ENCODE data around the gene DIPK1C. TPM values are rescaled to one million over a fixed set of nuclear protein-coding genes. Genes with fewer than 3 reads are reported as not detected.

DIPK1C gene
- total and polyA plus RNA-seq, 2 experiments from 2014 or later: 0.07 TPM; not detected in 1

- H3K4me2 ChIP-seq: no peak overlapping the region
- DNase-seq (ENCODE audit: low spot score): no peak
- no peaks in the 10 kb centered on the region for H3K36me3 ChIP-seq (ENCODE audit: insufficient read depth)
- no peaks in the 10 kb centered on the region for H3K9me2 ChIP-seq (ENCODE audit: insufficient read depth)
- H3K4me1 Mint-ChIP-seq: peaks cover 3% of the 10 kb centered on the region; the same call in 2 of the 3 replicates
- ATAC-seq: no peak
- H3K27ac Mint-ChIP-seq: no peak overlapping the region
- H3K79me2 ChIP-seq (replicated peaks; ENCODE audit: insufficient read depth): no peaks in the 10 kb centered on the region
- no peaks in the 10 kb centered on the region for H4K20me1 ChIP-seq (replicated peaks; ENCODE audit: insufficient read depth)
- H3F3A ChIP-seq (replicated peaks; ENCODE audit: low read depth): no peaks in the 10 kb centered on the region
- H2AFZ ChIP-seq: no peak overlapping the region
- TF ChIP-seq CREB1 (CRISPR knock-in tag; IDR thresholded peaks at IDR 0.05; ENCODE audit: low read depth) (no peak), EZH2 (IDR thresholded peaks at IDR 0.05; ENCODE audit: low read depth, unreplicated experiment) (no peak), JUNB (IDR thresholded peaks at IDR 0.05; ENCODE audit: unreplicated experiment) (no peak), ETS1 (IDR thresholded peaks at IDR 0.05) (no peak), STAT1 (IDR thresholded peaks at IDR 0.05; ENCODE audit: unreplicated experiment) (no peak)
- TF ChIP-seq, protein P1, sequence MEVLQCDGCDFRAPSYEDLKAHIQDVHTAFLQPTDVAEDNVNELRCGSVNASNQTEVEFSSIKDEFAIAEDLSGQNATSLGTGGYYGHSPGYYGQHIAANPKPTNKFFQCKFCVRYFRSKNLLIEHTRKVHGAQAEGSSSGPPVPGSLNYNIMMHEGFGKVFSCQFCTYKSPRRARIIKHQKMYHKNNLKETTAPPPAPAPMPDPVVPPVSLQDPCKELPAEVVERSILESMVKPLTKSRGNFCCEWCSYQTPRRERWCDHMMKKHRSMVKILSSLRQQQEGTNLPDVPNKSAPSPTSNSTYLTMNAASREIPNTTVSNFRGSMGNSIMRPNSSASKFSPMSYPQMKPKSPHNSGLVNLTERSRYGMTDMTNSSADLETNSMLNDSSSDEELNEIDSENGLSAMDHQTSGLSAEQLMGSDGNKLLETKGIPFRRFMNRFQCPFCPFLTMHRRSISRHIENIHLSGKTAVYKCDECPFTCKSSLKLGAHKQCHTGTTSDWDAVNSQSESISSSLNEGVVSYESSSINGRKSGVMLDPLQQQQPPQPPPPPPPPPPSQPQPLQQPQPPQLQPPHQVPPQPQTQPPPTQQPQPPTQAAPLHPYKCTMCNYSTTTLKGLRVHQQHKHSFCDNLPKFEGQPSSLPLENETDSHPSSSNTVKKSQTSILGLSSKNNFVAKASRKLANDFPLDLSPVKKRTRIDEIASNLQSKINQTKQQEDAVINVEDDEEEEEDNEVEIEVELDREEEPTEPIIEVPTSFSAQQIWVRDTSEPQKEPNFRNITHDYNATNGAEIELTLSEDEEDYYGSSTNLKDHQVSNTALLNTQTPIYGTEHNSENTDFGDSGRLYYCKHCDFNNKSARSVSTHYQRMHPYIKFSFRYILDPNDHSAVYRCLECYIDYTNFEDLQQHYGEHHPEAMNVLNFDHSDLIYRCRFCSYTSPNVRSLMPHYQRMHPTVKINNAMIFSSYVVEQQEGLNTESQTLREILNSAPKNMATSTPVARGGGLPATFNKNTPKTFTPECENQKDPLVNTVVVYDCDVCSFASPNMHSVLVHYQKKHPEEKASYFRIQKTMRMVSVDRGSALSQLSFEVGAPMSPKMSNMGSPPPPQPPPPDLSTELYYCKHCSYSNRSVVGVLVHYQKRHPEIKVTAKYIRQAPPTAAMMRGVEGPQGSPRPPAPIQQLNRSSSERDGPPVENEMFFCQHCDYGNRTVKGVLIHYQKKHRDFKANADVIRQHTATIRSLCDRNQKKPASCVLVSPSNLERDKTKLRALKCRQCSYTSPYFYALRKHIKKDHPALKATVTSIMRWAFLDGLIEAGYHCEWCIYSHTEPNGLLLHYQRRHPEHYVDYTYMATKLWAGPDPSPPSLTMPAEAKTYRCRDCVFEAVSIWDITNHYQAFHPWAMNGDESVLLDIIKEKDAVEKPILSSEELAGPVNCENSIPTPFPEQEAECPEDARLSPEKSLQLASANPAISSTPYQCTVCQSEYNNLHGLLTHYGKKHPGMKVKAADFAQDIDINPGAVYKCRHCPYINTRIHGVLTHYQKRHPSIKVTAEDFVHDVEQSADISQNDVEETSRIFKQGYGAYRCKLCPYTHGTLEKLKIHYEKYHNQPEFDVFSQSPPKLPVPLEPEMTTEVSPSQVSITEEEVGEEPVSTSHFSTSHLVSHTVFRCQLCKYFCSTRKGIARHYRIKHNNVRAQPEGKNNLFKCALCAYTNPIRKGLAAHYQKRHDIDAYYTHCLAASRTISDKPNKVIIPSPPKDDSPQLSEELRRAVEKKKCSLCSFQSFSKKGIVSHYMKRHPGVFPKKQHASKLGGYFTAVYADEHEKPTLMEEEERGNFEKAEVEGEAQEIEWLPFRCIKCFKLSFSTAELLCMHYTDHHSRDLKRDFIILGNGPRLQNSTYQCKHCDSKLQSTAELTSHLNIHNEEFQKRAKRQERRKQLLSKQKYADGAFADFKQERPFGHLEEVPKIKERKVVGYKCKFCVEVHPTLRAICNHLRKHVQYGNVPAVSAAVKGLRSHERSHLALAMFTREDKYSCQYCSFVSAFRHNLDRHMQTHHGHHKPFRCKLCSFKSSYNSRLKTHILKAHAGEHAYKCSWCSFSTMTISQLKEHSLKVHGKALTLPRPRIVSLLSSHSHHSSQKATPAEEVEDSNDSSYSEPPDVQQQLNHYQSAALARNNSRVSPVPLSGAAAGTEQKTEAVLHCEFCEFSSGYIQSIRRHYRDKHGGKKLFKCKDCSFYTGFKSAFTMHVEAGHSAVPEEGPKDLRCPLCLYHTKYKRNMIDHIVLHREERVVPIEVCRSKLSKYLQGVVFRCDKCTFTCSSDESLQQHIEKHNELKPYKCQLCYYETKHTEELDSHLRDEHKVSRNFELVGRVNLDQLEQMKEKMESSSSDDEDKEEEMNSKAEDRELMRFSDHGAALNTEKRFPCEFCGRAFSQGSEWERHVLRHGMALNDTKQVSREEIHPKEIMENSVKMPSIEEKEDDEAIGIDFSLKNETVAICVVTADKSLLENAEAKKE (CRISPR knock-in tag; IDR thresholded peaks at IDR 0.05): no peak
- no peak overlapping the region for H3K4me3 ChIP-seq
- H3K9me3 Mint-ChIP-seq: no peaks in the 10 kb centered on the region
- no peaks in the 10 kb centered on the region for H3K4me1 ChIP-seq (ENCODE audit: insufficient read depth)
- no peaks in the 10 kb centered on the region for H3K27me3 ChIP-seq (ENCODE audit: insufficient read depth)
- peaks cover 11% of the 10 kb centered on the region for H3K27me3 Mint-ChIP-seq (ENCODE audit: insufficient read depth, low read depth, poor library complexity)
- no peak overlapping the region for H3K4me3 Mint-ChIP-seq
- no peak overlapping the region for H3K27ac ChIP-seq (ENCODE audit: low read depth)
- no peaks in the 10 kb centered on the region for H3K36me3 Mint-ChIP-seq (ENCODE audit: low read depth)
Measured at GRCh38 chr18:74447404-74448152, 9.5 kb downstream of the DIPK1C start.
